NT2/D1 (cell line): Measurements from ENCODE around the gene KRT35.

Experiments used
- SUZ12 ChIP-seq: IDR thresholded peaks from 2 replicates; pipeline ENCODE4 v1.6.1; 2011; ENCODE audit not compliant: insufficient read length, insufficient read depth; ENCODE audit errors: extremely low read depth
- YY1 ChIP-seq: IDR thresholded peaks from 2 replicates; pipeline ENCODE4 v1.6.1; 2011; ENCODE audit not compliant: insufficient read length, insufficient read depth
- ZNF274 ChIP-seq: IDR thresholded peaks from 2 replicates; pipeline ENCODE4 v1.6.1; 2011; ENCODE audit warnings: mild to moderate bottlenecking, low read depth, low read length

GRCh38 chr17:41429667-41430066 is 51.3 kb downstream of the KRT35 start:
- TF ChIP-seq SUZ12, result no peak
- no peak for TF ChIP-seq ZNF274
- TF ChIP-seq YY1, result no peak
